Activated T-cell treated with anti-CD3 and anti-CD28 coated beads, Interleukin-2, amount 50 U/mL, for 24 hours (primary cell): ENCODE results near the gene HIVEP2.
"Not testable (repeated sequence)": the region's sequence is repeated elsewhere in the genome, so short reads cannot be mapped to it uniquely, and the experiment has no call there.

ENCODE experiments used
- DNase-seq: peaks from one replicate; pipeline ENCODE4 v3.0.0-alpha.2; 2020
- H3K27ac Mint-ChIP-seq: 2 replicates; pipeline ENCODE4 v1.8.0; 2020; ENCODE audit warnings: mild to moderate bottlenecking, mixed read lengths
- H3K27me3 Mint-ChIP-seq: 2 replicates; pipeline ENCODE4 v1.8.0; 2020; ENCODE audit warnings: mixed read lengths
- H3K36me3 Mint-ChIP-seq: 2 replicates; pipeline ENCODE4 v1.8.0; 2020; ENCODE audit warnings: low read depth, mixed read lengths
- H3K4me1 Mint-ChIP-seq: 2 replicates; pipeline ENCODE4 v1.8.0; 2020; ENCODE audit warnings: low read depth, mixed read lengths
- H3K4me3 Mint-ChIP-seq: 2 replicates; pipeline ENCODE4 v1.8.0; 2020; ENCODE audit warnings: mild to moderate bottlenecking, moderate library complexity, mixed read lengths
- H3K9me3 Mint-ChIP-seq: 2 replicates; pipeline ENCODE4 v1.8.0; 2020; ENCODE audit warnings: mixed read lengths

HIVEP2 gene, protein sequence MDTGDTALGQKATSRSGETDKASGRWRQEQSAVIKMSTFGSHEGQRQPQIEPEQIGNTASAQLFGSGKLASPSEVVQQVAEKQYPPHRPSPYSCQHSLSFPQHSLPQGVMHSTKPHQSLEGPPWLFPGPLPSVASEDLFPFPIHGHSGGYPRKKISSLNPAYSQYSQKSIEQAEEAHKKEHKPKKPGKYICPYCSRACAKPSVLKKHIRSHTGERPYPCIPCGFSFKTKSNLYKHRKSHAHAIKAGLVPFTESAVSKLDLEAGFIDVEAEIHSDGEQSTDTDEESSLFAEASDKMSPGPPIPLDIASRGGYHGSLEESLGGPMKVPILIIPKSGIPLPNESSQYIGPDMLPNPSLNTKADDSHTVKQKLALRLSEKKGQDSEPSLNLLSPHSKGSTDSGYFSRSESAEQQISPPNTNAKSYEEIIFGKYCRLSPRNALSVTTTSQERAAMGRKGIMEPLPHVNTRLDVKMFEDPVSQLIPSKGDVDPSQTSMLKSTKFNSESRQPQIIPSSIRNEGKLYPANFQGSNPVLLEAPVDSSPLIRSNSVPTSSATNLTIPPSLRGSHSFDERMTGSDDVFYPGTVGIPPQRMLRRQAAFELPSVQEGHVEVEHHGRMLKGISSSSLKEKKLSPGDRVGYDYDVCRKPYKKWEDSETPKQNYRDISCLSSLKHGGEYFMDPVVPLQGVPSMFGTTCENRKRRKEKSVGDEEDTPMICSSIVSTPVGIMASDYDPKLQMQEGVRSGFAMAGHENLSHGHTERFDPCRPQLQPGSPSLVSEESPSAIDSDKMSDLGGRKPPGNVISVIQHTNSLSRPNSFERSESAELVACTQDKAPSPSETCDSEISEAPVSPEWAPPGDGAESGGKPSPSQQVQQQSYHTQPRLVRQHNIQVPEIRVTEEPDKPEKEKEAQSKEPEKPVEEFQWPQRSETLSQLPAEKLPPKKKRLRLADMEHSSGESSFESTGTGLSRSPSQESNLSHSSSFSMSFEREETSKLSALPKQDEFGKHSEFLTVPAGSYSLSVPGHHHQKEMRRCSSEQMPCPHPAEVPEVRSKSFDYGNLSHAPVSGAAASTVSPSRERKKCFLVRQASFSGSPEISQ (N-terminal part only)

GRCh38 chr6:142945049-142945445 lies at the start of gene HIVEP2:
HIVEP2 (minus strand) TSS chr6:142945176; CDS start chr6:142774738, 170,438 bp downstream.
- peak; percentile 91 for DNase-seq
- Mint-ChIP-seq H3K27ac (peak within 1 kb of the TSS; percentile 99), H3K9me3 (no peaks in the 10 kb centered on the region), H3K4me3 (peak within 1 kb of the TSS; percentile 92), H3K4me1 (peaks cover 49% of the 10 kb centered on the region), H3K27me3 (no peaks in the 10 kb centered on the region), H3K36me3 (peaks cover 33% of the 10 kb centered on the region)

DNA sequence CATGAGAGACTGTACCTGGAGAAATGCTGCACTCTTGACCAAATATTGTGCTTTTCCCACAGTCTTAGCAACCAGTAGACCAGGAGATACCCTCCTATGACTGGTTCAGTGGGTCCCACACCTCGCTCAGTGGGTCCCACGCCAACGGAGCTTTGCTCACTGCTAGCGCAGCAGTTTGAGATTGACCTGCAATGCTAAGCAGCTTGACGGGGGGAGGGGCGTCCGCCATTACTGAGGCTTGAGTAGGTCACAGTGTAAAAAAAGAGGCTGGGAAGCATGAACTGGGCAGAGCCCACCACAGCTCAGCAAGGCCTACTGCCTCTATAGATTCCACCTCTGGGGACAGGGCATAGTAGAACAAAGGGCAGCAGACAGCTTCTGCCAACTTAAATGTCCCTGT lies 49.0 kb upstream of the HIVEP2 start:
- Mint-ChIP-seq H3K27me3 (no peaks in the 10 kb centered on the region), H3K4me1 (peaks cover 6% of the 10 kb centered on the region), H3K36me3 (no peaks in the 10 kb centered on the region), H3K4me3 (no peak overlapping the region), H3K27ac (no peak overlapping the region), H3K9me3 (peaks cover 6% of the 10 kb centered on the region)
- DNase-seq: no peak

- Mint-ChIP-seq H3K4me1 (no peaks in the 10 kb centered on the region), H3K36me3 (no peaks in the 10 kb centered on the region), H3K27ac (no peak overlapping the region), H3K4me3 (no peak overlapping the region), H3K27me3 (no peaks in the 10 kb centered on the region), H3K9me3 (no peaks in the 10 kb centered on the region)
- DNase-seq: no peak
Observed at GRCh38 chr6:142987490-142987889, 42.5 kb upstream of the HIVEP2 start.

DNA sequence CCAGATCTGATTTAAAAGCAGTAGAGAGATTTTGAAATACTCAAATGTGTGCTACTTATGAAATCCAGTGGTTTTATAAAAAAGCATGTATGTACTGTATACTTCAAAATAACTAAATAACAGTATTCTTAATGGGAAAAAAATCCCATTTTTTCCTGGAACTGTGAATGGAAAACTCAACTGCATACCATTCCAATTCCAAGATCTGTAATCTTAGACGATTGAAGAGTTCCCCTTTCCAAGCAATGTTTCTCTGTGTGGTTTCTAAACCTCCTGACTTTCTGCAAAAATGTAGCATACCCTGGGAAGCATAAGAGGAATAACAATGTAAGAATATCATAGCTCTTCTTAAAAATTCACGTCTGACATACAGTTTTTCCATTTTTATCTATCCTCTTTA lies 40.3 kb upstream of the HIVEP2 start:
- no peaks in the 10 kb centered on the region for H3K27me3 Mint-ChIP-seq
- no peak for DNase-seq
- peaks cover 10% of the 10 kb centered on the region for H3K36me3 Mint-ChIP-seq
- no peaks in the 10 kb centered on the region for H3K4me1 Mint-ChIP-seq
- H3K27ac Mint-ChIP-seq: no peak overlapping the region
- H3K9me3 Mint-ChIP-seq: peaks cover 20% of the 10 kb centered on the region
- no peak overlapping the region for H3K4me3 Mint-ChIP-seq

DNA sequence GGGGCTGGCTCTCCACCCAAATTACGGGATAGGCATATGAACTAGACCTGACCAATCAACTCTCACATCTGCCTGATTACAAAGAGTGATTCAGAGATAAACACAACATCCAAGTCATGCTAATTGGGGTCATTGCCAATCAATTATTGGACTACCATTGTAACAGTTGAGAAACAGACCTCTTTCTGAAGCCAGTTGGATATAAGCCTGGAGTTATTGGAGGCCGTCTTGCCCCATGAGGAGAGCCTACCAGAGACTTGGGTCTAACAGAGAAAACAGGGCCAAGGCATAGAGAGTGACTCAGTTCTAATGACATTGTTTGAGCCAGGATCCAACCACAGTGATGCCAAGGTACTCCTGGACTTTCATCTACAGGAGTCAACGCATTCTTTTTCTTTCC lies 39.4 kb upstream of the HIVEP2 start:
- Mint-ChIP-seq H3K4me1 (no peaks in the 10 kb centered on the region), H3K9me3 (peaks cover 24% of the 10 kb centered on the region), H3K27me3 (no peaks in the 10 kb centered on the region), H3K4me3 (no peak overlapping the region), H3K36me3 (peaks cover 10% of the 10 kb centered on the region), H3K27ac (no peak overlapping the region)
- no peak for DNase-seq

DNA sequence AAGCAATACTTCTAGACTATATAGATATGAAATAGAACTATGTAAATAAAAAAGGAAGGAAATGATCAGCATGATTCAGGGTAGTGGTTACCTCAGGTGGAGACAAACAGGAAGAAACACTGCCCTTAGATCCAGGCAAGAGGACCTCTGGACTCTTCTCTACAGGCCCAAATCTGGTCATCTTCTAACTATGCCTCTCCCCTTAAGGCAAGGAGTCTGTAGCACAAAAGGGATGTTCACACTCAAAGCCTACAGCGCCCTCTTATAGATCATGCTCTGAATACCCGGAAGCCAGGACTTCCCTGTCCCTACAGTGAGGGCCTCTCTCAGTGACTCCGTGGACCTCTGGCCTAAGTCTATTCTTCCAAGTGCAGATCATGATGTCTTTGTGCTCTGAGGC lies 30.4 kb upstream of the HIVEP2 start:
- Mint-ChIP-seq H3K4me3 (no peak overlapping the region), H3K27me3 (no peaks in the 10 kb centered on the region), H3K36me3 (no peaks in the 10 kb centered on the region), H3K27ac (no peak overlapping the region), H3K4me1 (peaks cover 7% of the 10 kb centered on the region), H3K9me3 (peaks cover 12% of the 10 kb centered on the region)
- DNase-seq: no peak

DNA sequence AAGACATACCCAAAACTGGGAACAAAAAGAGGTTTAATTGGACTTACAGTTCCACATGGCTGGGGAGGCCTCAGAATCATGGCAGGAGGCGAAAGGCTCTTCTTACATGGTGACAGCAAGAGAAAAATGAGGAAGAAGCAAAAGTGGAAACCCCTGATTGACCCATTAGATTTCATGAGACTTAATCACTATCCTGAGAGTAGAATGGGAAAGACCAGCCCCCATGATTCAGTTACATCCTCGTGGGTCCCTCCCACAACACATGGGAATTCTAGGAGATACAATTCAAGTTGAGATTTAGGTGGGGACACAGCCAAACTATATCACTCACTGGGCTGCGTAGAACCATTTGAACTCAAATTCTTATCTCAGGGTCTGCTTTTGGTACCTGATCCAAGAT lies 26.0 kb upstream of the HIVEP2 start:
- not testable (repeated sequence) for H3K27me3 Mint-ChIP-seq, DNase-seq, H3K4me3 Mint-ChIP-seq, H3K4me1 Mint-ChIP-seq, H3K36me3 Mint-ChIP-seq, H3K27ac Mint-ChIP-seq, H3K9me3 Mint-ChIP-seq

DNA sequence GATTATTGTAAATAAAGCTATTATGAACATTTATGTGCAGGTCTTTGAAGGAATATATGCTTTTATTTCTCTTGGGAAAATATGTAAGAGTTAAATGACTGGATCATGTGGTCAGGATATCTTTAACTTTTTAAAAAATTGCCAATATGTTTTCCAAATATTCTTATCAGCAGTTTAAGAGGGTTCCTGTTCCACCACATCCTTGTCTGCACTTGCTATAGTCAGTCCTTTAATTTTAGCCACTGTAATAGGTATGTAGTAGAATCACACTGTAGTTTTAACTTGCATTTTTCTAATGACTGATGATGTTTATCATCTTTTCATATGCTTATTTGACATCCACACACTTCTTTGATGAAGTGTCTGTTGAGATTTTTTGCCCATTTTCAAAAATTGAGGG lies 23.6 kb upstream of the HIVEP2 start:
- Mint-ChIP-seq H3K9me3 (no peaks in the 10 kb centered on the region), H3K4me3 (no peak overlapping the region), H3K27me3 (no peaks in the 10 kb centered on the region), H3K4me1 (no peaks in the 10 kb centered on the region), H3K27ac (no peak overlapping the region), H3K36me3 (no peaks in the 10 kb centered on the region)
- no peak for DNase-seq

GRCh38 chr6:142966294-142966693 lies 21.3 kb upstream of the HIVEP2 start:
- H3K4me3 Mint-ChIP-seq: no peak overlapping the region
- H3K9me3 Mint-ChIP-seq: no peaks in the 10 kb centered on the region
- no peaks in the 10 kb centered on the region for H3K27me3 Mint-ChIP-seq
- no peaks in the 10 kb centered on the region for H3K36me3 Mint-ChIP-seq
- no peaks in the 10 kb centered on the region for H3K4me1 Mint-ChIP-seq
- H3K27ac Mint-ChIP-seq: no peak overlapping the region
- no peak for DNase-seq

- DNase-seq: no peak
- no peaks in the 10 kb centered on the region for H3K4me1 Mint-ChIP-seq
- H3K9me3 Mint-ChIP-seq: peaks cover 6% of the 10 kb centered on the region
- no peaks in the 10 kb centered on the region for H3K27me3 Mint-ChIP-seq
- no peak overlapping the region for H3K27ac Mint-ChIP-seq
- no peak overlapping the region for H3K4me3 Mint-ChIP-seq
- H3K36me3 Mint-ChIP-seq: peaks cover 8% of the 10 kb centered on the region
Observed at GRCh38 chr6:142965164-142965563, 20.2 kb upstream of the HIVEP2 start.

DNA sequence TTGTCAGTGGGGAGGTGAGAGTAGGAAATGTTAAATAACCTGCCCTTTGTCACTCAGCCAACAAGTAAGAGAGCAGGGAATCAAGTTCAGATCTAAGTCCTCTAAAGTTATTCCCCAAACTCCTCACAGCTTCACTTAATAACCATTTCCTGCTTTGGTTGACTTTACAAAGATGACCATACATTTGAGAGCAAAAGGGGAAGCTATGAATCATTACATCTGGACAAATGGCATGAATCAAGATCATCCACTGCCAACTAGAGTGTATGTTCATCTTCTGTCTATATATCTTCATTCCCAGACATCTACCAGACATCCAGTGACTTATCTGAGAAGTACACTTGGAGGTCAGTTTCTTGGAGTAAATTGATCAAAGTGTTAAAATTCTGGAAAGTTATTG lies 15.1 kb upstream of the HIVEP2 start:
- Mint-ChIP-seq H3K36me3 (peaks cover 14% of the 10 kb centered on the region), H3K27me3 (no peaks in the 10 kb centered on the region), H3K4me1 (no peaks in the 10 kb centered on the region), H3K4me3 (no peak overlapping the region), H3K9me3 (peaks cover 6% of the 10 kb centered on the region), H3K27ac (no peak overlapping the region)
- DNase-seq: no peak

DNA sequence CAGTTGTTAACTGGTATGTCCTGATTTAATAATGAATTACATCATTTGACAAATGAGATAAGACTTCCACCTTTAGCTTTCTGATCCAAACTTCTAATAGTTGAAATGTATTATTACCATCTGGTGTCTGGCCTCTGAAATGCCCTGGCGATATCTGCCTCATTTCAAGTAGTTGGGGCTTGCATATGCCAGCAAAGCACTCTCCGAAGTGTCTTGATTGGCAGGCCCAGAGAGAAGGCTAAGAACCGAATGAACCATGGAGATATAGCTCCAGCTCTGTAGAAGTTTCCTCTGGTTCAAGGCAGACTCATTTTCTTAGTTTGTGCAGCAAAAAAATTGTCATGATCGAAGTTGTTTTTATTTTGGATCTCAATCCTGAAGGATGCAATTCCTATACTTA lies 13.4 kb upstream of the HIVEP2 start:
- H3K9me3 Mint-ChIP-seq: peaks cover 6% of the 10 kb centered on the region
- H3K27me3 Mint-ChIP-seq: no peaks in the 10 kb centered on the region
- H3K36me3 Mint-ChIP-seq: peaks cover 14% of the 10 kb centered on the region
- H3K27ac Mint-ChIP-seq: no peak overlapping the region
- peaks cover 5% of the 10 kb centered on the region for H3K4me1 Mint-ChIP-seq
- no peak for DNase-seq
- H3K4me3 Mint-ChIP-seq: no peak overlapping the region

- Mint-ChIP-seq H3K27me3 (no peaks in the 10 kb centered on the region), H3K4me1 (peaks cover 20% of the 10 kb centered on the region), H3K4me3 (no peak overlapping the region), H3K9me3 (peaks cover 6% of the 10 kb centered on the region), H3K27ac (no peak overlapping the region), H3K36me3 (peaks cover 14% of the 10 kb centered on the region)
- no peak for DNase-seq
Observed at GRCh38 chr6:142956726-142957125, 11.8 kb upstream of the HIVEP2 start.

DNA sequence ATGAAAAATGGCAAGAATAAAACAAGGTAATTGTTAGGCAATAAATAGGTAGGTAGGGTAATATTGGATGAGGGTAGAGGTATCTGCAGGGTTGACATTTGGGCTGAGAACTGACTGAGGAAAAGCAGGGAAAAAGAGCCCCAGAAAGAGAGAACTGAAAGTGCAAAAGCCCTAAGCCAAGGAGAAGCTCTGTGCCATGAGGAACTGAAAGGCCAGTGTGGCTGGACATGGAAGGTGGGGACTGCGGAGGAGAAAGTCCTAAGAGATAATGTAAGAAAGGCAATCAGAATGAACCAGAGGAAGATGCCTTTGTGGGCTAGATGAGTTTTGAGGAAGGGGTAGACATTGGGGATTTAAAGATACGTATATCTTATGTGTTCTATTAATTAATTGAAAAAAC lies 9.9 kb upstream of the HIVEP2 start:
- Mint-ChIP-seq H3K27ac (no peak overlapping the region), H3K9me3 (no peaks in the 10 kb centered on the region), H3K36me3 (peaks cover 5% of the 10 kb centered on the region), H3K4me1 (peaks cover 24% of the 10 kb centered on the region), H3K4me3 (no peak overlapping the region), H3K27me3 (no peaks in the 10 kb centered on the region)
- no peak for DNase-seq
